ENCODE data around the gene UNC13C. TPM values are rescaled to one million over a fixed set of nuclear protein-coding genes. Genes with fewer than 3 reads are reported as not detected.

UNC13C gene
- total RNA-seq, 2 experiments from 2014 or later, result not detected

- no peak for TF ChIP-seq CTCF (conservative IDR thresholded peaks at IDR 0.05; ENCODE audit: low read length)
- no peak for TF ChIP-seq EZH2phosphoT487 (IDR thresholded peaks at IDR 0.05; ENCODE audit: borderline replicate concordance, low read depth, low read length)
- Histone ChIP-seq H3K4me3 (ENCODE audit: low read depth, low read length, poor library complexity, severe bottlenecking) (no peak overlapping the region), H4K20me1 (ENCODE audit: insufficient read depth, low read length) (no peaks in the 10 kb centered on the region), H3K4me2 (ENCODE audit: low read length) (no peak overlapping the region), H2AFZ (ENCODE audit: low read length) (no peak overlapping the region), H3K79me2 (ENCODE audit: insufficient read depth, low read depth, low read length) (no peaks in the 10 kb centered on the region), H3K4me1 (ENCODE audit: insufficient read depth, low read length, poor library complexity, severe bottlenecking) (no peaks in the 10 kb centered on the region), H3K9me3 (ENCODE audit: low read length) (no peaks in the 10 kb centered on the region), H3K36me3 (ENCODE audit: insufficient read depth, low read length) (no peaks in the 10 kb centered on the region), H3K9me2 (ENCODE audit: insufficient read depth, low read length) (no peaks in the 10 kb centered on the region), H3K27ac (ENCODE audit: low read depth, low read length, poor library complexity, severe bottlenecking) (no peak overlapping the region)
- no TSS peak for BruUV-seq (replicated peaks)
- intact Hi-C loops (cut with micrococcal nuclease; ENCODE audit: unreplicated experiment), result no loop called here
- POLR2A ChIA-PET, result no interaction called here
- DNase-seq (ENCODE audit: low spot score), result no peak
- CTCF ChIA-PET (ENCODE audit: unreplicated experiment), result no interaction called here
These were observed 219.8 kb downstream of the UNC13C start for GRCh38 chr15:54197995-54198394.

DNA sequence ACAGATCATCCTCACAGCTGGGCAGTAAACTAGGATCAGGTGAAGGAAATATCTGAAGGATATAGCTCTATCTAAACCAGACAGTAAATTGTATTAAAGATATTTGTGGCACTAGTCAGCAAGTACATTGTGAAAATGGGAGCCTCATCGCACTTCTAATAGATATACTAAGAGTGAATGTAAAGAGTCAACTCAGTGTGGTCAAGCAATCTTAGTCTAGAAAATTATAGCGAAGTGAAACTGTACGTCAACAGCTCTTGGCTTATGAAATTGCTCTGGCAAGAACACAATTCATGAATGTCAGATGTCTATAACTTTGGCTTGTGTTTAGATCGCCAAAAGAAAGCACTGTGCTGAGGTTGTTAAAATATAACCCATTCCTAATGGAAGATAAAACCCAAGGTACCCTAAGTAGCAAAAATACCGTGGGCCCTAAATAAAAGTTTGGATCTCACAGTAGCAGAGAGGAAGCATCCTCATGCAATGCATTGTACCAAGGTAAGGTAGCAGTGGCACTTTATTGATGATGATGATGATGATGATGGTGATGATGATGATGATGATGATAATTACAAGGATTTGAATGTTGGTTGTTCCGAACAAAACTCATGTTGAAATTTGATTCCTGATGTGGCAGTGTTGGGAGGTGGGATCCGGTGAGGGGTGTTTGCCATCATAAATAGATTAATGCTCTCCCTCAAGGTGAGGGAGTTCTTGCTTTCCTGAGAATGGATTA is 228.5 kb downstream of the UNC13C start:
- no peaks in the 10 kb centered on the region for H3K9me2 ChIP-seq (ENCODE audit: insufficient read depth, low read length)
- no peaks in the 10 kb centered on the region for H3K4me1 ChIP-seq (ENCODE audit: insufficient read depth, low read length, poor library complexity, severe bottlenecking)
- no peak for DNase-seq (ENCODE audit: low spot score)
- no peak overlapping the region for H3K4me2 ChIP-seq (ENCODE audit: low read length)
- H3K79me2 ChIP-seq (ENCODE audit: insufficient read depth, low read depth, low read length), result no peaks in the 10 kb centered on the region
- CTCF ChIA-PET (ENCODE audit: unreplicated experiment), result no interaction called here
- H3K36me3 ChIP-seq (ENCODE audit: insufficient read depth, low read length), result no peaks in the 10 kb centered on the region
- H3K27ac ChIP-seq (ENCODE audit: low read depth, low read length, poor library complexity, severe bottlenecking), result no peak overlapping the region
- H2AFZ ChIP-seq (ENCODE audit: low read length), result no peak overlapping the region
- no peak for TF ChIP-seq CTCF (conservative IDR thresholded peaks at IDR 0.05; ENCODE audit: low read length)
- TF ChIP-seq EZH2phosphoT487 (IDR thresholded peaks at IDR 0.05; ENCODE audit: borderline replicate concordance, low read depth, low read length), result no peak
- H3K4me3 ChIP-seq (ENCODE audit: low read depth, low read length, poor library complexity, severe bottlenecking), result no peak overlapping the region
- BruUV-seq (replicated peaks), result no TSS peak
- intact Hi-C loops (cut with micrococcal nuclease; ENCODE audit: unreplicated experiment), result no loop called here
- H3K9me3 ChIP-seq (ENCODE audit: low read length), result no peaks in the 10 kb centered on the region
- POLR2A ChIA-PET, result no interaction called here
- no peaks in the 10 kb centered on the region for H4K20me1 ChIP-seq (ENCODE audit: insufficient read depth, low read length)

DNA sequence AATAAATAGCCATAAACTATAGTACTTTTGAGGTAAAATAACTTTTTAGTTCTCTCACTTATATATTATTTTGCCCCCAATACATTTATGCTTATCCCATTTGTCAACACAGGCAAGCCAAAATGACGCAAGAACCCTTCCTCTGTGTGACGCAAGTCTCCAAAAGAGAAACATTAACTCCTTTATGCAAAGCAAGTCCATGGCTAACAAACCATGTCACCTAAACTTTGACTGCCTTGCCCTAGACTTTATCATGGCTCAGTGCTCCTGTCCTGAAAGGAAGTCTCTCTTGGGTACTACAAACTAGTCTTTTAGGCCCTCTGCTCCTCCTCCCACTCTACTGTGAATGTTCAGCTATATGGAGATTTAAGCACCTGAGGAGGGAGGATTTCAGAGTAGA is 230.5 kb downstream of the UNC13C start:
- Histone ChIP-seq H3K9me3 (ENCODE audit: low read length) (no peaks in the 10 kb centered on the region), H3K79me2 (ENCODE audit: insufficient read depth, low read depth, low read length) (no peaks in the 10 kb centered on the region), H3K4me1 (ENCODE audit: insufficient read depth, low read length, poor library complexity, severe bottlenecking) (no peaks in the 10 kb centered on the region), H3K27ac (ENCODE audit: low read depth, low read length, poor library complexity, severe bottlenecking) (no peak overlapping the region), H3K4me3 (ENCODE audit: low read depth, low read length, poor library complexity, severe bottlenecking) (no peak overlapping the region), H4K20me1 (ENCODE audit: insufficient read depth, low read length) (no peaks in the 10 kb centered on the region), H3K4me2 (ENCODE audit: low read length) (no peak overlapping the region), H3K9me2 (ENCODE audit: insufficient read depth, low read length) (no peaks in the 10 kb centered on the region), H3K36me3 (ENCODE audit: insufficient read depth, low read length) (no peaks in the 10 kb centered on the region), H2AFZ (ENCODE audit: low read length) (no peak overlapping the region)
- CTCF ChIA-PET (ENCODE audit: unreplicated experiment), result no interaction called here
- POLR2A ChIA-PET, result no interaction called here
- no peak for DNase-seq (ENCODE audit: low spot score)
- TF ChIP-seq EZH2phosphoT487 (IDR thresholded peaks at IDR 0.05; ENCODE audit: borderline replicate concordance, low read depth, low read length), result no peak
- intact Hi-C loops (cut with micrococcal nuclease; ENCODE audit: unreplicated experiment), result no loop called here
- no TSS peak for BruUV-seq (replicated peaks)

All from OCI-LY7 (cell line).